ENCODE results near the gene MTHFS. TPM values are rescaled to one million over a fixed set of nuclear protein-coding genes. Genes with fewer than 3 reads are reported as not detected.

Gene MTHFS
- total and polyA plus RNA-seq, 11 donors: 5.7 to 45.5 (median 13.4) TPM

DNA sequence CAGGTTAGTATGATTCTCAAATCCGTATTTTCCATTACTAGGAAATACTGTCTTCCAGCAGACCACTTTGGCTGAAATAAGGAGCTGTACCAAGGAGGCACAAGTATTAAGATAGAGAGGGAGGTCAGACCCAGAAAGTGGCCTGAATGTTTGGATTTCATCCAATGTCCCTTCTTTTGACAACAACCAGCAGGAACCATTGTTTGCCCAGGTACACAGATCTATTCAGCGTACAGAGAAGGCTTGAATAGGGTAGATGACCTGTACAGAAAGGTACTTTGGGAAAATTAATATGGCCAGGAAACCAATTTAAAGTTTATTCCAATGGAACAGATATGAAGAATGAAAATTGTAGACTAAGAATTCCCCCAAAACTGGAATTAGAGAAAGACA is 12.6 kb downstream of the MTHFS start:
- intact Hi-C loops (cut with DNase I): loop anchor here in 2 of 10 donors (5.0 to 10.0 kb wide), 2 partner anchors 197 to 281 kb away; no protein-coding TSS in a partner anchor

GRCh38 chr15:79883579-79884203 is 13.1 kb downstream of the MTHFS start:
- peaks cover 0 to 71% (median 31%) of the 10 kb centered on the region in 9 donors for H3K36me3 ChIP-seq
- ATAC-seq (no peak), DNase-seq (no peak)
- no peak overlapping the region for H3K4me3 ChIP-seq
- intact Hi-C loops (cut with DNase I): loop anchor here in 2 of 10 donors (5.0 to 10.0 kb wide), 2 partner anchors 196 to 281 kb away; no protein-coding TSS in a partner anchor
- no peak overlapping the region for H3K27ac ChIP-seq
- WGBS, 4 donors: 91 to 100% (median 99%) methylated on average over 1 of the region's 1 CpG
- TF ChIP-seq, protein P1, sequence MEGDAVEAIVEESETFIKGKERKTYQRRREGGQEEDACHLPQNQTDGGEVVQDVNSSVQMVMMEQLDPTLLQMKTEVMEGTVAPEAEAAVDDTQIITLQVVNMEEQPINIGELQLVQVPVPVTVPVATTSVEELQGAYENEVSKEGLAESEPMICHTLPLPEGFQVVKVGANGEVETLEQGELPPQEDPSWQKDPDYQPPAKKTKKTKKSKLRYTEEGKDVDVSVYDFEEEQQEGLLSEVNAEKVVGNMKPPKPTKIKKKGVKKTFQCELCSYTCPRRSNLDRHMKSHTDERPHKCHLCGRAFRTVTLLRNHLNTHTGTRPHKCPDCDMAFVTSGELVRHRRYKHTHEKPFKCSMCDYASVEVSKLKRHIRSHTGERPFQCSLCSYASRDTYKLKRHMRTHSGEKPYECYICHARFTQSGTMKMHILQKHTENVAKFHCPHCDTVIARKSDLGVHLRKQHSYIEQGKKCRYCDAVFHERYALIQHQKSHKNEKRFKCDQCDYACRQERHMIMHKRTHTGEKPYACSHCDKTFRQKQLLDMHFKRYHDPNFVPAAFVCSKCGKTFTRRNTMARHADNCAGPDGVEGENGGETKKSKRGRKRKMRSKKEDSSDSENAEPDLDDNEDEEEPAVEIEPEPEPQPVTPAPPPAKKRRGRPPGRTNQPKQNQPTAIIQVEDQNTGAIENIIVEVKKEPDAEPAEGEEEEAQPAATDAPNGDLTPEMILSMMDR (IDR thresholded peaks at IDR 0.05): no peak
- no peak for TF ChIP-seq POLR2A (IDR thresholded peaks at IDR 0.05)
- no peaks in the 10 kb centered on the region for H3K27me3 ChIP-seq
- H3K9me3 ChIP-seq: peaks cover 0 to 10% (median 5%) of the 10 kb centered on the region in 12 donors
- peaks cover 0 to 9% (median 0%) of the 10 kb centered on the region in 12 donors for H3K4me1 ChIP-seq

More for the DNA sequence above, 12.6 kb downstream of the MTHFS start:
- H3K4me3 ChIP-seq: no peak overlapping the region
- TF ChIP-seq, protein P1 (IDR thresholded peaks at IDR 0.05): no peak
- no peak for TF ChIP-seq POLR2A (IDR thresholded peaks at IDR 0.05)
- WGBS, 4 donors: 96 to 100% (median 97%) methylated on average over 2 of the region's 2 CpGs
- ATAC-seq (no peak), DNase-seq (no peak)
- H3K36me3 ChIP-seq: peaks cover 0 to 72% (median 31%) of the 10 kb centered on the region in 9 donors
- H3K9me3 ChIP-seq: peaks cover 0 to 5% (median under 1%) of the 10 kb centered on the region in 12 donors
- H3K27me3 ChIP-seq: no peaks in the 10 kb centered on the region
- no peak overlapping the region for H3K27ac ChIP-seq
- peaks cover 0 to 9% (median 0%) of the 10 kb centered on the region in 12 donors for H3K4me1 ChIP-seq

DNA sequence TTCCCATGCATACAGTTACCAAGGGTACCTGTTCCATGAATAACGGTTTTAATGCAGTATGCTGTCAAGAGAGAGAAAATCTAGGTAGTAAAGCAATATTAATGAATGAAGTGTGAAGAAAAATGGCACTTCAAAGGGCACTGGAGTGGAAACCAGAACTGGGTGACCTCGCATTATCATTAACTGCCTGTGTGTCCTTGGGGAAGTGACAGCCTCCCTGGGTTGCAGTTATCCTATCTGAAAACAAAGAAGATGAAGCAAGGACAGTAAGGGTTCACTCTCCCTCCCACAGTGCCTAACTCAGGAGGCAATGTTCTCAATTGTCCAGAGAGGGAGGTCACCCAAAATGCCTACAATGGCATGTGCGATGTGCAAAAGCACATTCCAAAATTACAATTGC is 15.1 kb downstream of the MTHFS start:
- Histone ChIP-seq H3K36me3 (peaks cover 0 to 80% (median 25%) of the 10 kb centered on the region in 9 donors), H3K27me3 (no peaks in the 10 kb centered on the region), H3K4me1 (peaks cover 0 to 9% (median 0%) of the 10 kb centered on the region in 12 donors), H3K9me3 (peaks cover 0 to 30% (median 24%) of the 10 kb centered on the region in 12 donors), H3K4me3 (no peak overlapping the region), H3K27ac (no peak overlapping the region)
- intact Hi-C loops (cut with DNase I): loop anchor here in 2 of 10 donors (5.0 to 10.0 kb wide), 2 partner anchors 194 to 283 kb away; no protein-coding TSS in a partner anchor
- TF ChIP-seq, protein P1 (IDR thresholded peaks at IDR 0.05): no peak
- no peak for TF ChIP-seq POLR2A (IDR thresholded peaks at IDR 0.05)
- no peak for DNase-seq
- WGBS, 4 donors: 76 to 88% (median 80%) methylated on average over 3 of the region's 3 CpGs
- peak in 1 of 4 donors; percentile 61 for ATAC-seq

DNA sequence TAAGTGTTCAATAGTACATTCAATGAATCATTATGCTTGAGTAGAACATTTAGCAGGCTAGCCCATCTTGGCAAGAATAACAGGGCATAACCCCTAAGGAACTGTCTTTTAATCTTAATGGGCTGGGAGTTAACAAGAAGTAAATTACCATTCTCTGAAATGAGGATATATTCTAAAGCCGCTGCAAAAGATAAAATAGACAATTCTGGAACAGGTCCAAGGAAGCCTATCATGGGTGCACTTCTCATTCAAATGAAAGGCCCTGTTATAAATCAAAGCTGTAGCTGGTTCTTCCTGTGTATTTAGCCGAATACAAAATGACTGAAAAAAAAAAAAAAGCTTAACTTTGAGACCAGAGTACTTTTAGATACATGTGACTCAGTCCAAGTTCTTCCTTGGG is 15.6 kb downstream of the MTHFS start:
- intact Hi-C loops (cut with DNase I): loop anchor here in 2 of 10 donors (5.0 to 10.0 kb wide), 2 partner anchors 194 to 284 kb away; no protein-coding TSS in a partner anchor

More for the DNA sequence above, 15.6 kb downstream of the MTHFS start:
- Histone ChIP-seq H3K4me3 (no peak overlapping the region), H3K4me1 (peaks cover 0 to 9% (median 0%) of the 10 kb centered on the region in 12 donors), H3K9me3 (peaks cover 0 to 34% (median 25%) of the 10 kb centered on the region in 12 donors), H3K36me3 (peaks cover 0 to 83% (median 24%) of the 10 kb centered on the region in 9 donors), H3K27me3 (no peaks in the 10 kb centered on the region), H3K27ac (no peak overlapping the region)
- no peak for ATAC-seq
- no peak for DNase-seq
- 44 to 59% (median 49%) methylated on average over 2 of the region's 2 CpGs for WGBS, 4 donors
- no peak for TF ChIP-seq POLR2A (IDR thresholded peaks at IDR 0.05)
- TF ChIP-seq, protein P1 (IDR thresholded peaks at IDR 0.05): no peak
